A549 (cell line): ENCODE data around the gene MEI4.

Experiments
- CBX8 ChIP-seq: fragments of 200-600 bp; sonication (generic); IDR thresholded peaks from 2 replicates; pipeline ENCODE4 v1.6.1; 2016
- CHD4 ChIP-seq: fragments of 200-600 bp; sonication (generic); IDR thresholded peaks from 2 replicates; pipeline ENCODE4 v1.6.1; 2016; ENCODE audit warnings: antibody characterized with exemption, mild to moderate bottlenecking, borderline replicate concordance
- CTCF ChIP-seq: fragments of >200 bp; sonication (Bioruptor Twin); formaldehyde crosslinking; IDR thresholded peaks from 3 replicates; pipeline ENCODE4 v1.5.1; 2016
- EP300 ChIP-seq, 2 experiments: fragments of >200 bp; sonication (Bioruptor Twin); formaldehyde crosslinking; IDR thresholded peaks; 2 replicates in 1 of 2; 3 replicates in 1 of 2; pipeline ENCODE4 v1.6.1; 2016 to 2017
- GATA3 ChIP-seq: IDR thresholded peaks from 2 replicates; pipeline ENCODE4 v1.6.1; 2012; ENCODE audit warnings: borderline replicate concordance
- HEYL ChIP-seq: fragments of 250-450 bp; sonication (Bioruptor Pico); IDR thresholded peaks from 2 replicates; pipeline ENCODE4 v1.8.0; 2021; ENCODE audit warnings: mild to moderate bottlenecking, moderate library complexity
- JUN ChIP-seq, 2 experiments: fragments of >200 bp; sonication (Bioruptor Twin); formaldehyde crosslinking; IDR thresholded peaks; 2 replicates in 1 of 2; 3 replicates in 1 of 2; pipeline ENCODE4 v1.6.1; 2016 to 2017
- MAFK ChIP-seq: fragments of 450-650 bp; IDR thresholded peaks from 2 replicates; pipeline ENCODE4 v1.6.1; 2014; ENCODE audit not compliant: partially characterized antibody
- PBX3 ChIP-seq: IDR thresholded peaks from 2 replicates; pipeline ENCODE4 v1.6.1; 2012
- POLR2A ChIP-seq: IDR thresholded peaks from 2 replicates; pipeline ENCODE4 v1.6.1; 2012; ENCODE audit warnings: mild to moderate bottlenecking, low read length
- RARB ChIP-seq: fragments of 250-450 bp; sonication (Bioruptor Pico); IDR thresholded peaks from 2 replicates; pipeline ENCODE4 v1.8.0; 2021; ENCODE audit warnings: mild to moderate bottlenecking, moderate library complexity
- RFX5 ChIP-seq: fragments of 450-650 bp; IDR thresholded peaks from 2 replicates; pipeline ENCODE4 v1.7.1; 2014; ENCODE audit warnings: antibody characterized with exemption, mild to moderate bottlenecking, moderate library complexity
- ZC3H11A ChIP-seq: fragments of 450-650 bp; IDR thresholded peaks from 2 replicates; pipeline ENCODE4 v1.6.1; 2014; ENCODE audit warnings: antibody characterized with exemption, mild to moderate bottlenecking
- TF ChIP-seq, protein P1 (sequence below): IDR thresholded peaks from 2 replicates; pipeline ENCODE4 v1.6.1; 2012; ENCODE audit warnings: low read depth, borderline replicate concordance

DNA sequence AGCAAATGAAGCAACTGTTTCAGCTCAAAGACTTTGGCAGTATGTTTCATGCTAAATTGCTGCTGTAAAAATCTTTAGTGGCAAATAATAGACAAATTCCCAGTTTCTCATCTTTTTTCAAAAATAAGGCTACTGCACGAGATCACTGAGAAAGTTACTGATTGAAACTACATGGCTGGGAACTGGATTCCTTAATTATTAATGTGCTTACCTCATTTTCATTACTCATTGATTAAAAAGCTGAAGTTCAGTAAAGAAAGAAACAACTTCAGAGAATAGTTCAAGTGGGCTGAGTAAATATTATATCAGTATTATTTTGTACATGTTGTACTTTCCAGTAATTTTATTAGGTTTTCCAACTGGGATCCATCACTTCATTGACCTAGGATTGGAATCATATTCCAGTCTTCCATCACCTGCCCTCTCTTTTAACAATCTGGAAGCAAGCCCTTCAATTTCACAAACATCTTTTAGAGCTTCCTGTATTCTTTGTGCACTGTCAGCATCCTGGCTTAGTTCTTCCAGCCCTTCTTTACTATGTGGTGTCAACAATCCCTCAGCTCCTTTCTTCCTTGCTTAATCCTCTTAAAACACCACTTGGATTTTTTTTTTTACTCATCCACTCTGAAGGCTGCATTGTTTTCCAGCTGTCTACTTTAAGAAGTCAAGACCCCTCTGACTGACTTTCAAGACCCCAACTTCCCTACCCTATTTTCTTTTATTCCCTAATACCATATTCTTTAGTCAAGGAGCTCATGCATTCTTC is 4.3 kb downstream of the MEI4 start:
- no peak for TF ChIP-seq JUN (IDR thresholded peaks at IDR 0.05)
- no peak for TF ChIP-seq POLR2A
- no peak for TF ChIP-seq CTCF
- no peak for TF ChIP-seq EP300 (IDR thresholded peaks at IDR 0.05)
- TF ChIP-seq, protein P1, sequence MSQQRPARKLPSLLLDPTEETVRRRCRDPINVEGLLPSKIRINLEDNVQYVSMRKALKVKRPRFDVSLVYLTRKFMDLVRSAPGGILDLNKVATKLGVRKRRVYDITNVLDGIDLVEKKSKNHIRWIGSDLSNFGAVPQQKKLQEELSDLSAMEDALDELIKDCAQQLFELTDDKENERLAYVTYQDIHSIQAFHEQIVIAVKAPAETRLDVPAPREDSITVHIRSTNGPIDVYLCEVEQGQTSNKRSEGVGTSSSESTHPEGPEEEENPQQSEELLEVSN, result no peak
- no peak for TF ChIP-seq CBX8
- no peak for TF ChIP-seq CHD4
- TF ChIP-seq RFX5, result no peak
- TF ChIP-seq PBX3, result no peak
- TF ChIP-seq MAFK, result no peak
- TF ChIP-seq ZC3H11A, result no peak
- no peak for TF ChIP-seq HEYL (CRISPR knock-in tag)
- no peak for TF ChIP-seq GATA3
- no peak for TF ChIP-seq RARB (CRISPR knock-in tag)
